NCI-H146 treated with DMSO at 0.1 percent for 48 hours (cell line): ENCODE measurements around the gene COX5B.
"Not testable (repeated sequence)": the region's sequence is repeated elsewhere in the genome, so short reads cannot be mapped to it uniquely, and the experiment has no call there.

Source experiments
- DNase-seq: peaks from one replicate; lab custom pipeline; 2025; ENCODE audit not compliant: unreplicated experiment; lab: John Stamatoyannopoulos, UW

The COX5B gene

GRCh38 chr2:97672606-97673140 is 26.8 kb downstream of the COX5B start:
- not testable (repeated sequence) for DNase-seq

- DNase-seq, result no peak
Measured at GRCh38 chr2:97673182-97673914, 27.5 kb downstream of the COX5B start.

GRCh38 chr2:97673915-97674283 is 28.0 kb downstream of the COX5B start:
- DNase-seq, result peak; percentile 90

DNA sequence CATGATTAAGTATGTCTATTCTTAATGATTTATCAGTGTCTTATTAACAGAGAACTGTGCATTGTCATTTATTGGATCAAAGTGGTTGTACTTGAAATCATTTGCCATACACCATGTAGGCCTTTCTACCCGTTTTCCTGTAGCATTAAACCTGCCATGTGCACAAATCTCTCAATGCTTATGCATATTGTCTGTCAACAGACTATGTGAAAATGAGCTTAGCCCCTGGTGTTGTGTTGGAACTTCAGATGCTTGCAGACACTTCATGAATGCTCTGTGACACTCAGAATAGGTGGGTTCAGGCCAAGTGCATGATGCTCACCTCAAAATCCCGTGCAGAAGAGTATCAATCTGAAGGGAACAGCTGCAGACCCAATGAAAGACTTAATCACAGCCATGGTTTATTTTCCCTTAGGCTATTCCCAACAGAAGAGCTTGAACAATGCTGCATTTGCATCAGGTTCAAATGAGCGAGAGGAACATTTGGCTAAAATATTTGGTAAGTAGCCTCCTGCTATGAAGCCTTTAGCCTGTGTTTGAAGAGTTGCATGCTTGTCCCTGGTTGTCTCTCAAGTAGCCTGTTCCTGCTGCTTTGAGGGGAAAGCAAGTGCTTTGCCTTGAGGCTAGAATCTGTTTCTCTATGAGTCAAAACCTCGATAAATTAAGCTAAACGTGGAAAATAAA is 29.7 kb downstream of the COX5B start:
- DNase-seq, result peak; percentile 90

DNA sequence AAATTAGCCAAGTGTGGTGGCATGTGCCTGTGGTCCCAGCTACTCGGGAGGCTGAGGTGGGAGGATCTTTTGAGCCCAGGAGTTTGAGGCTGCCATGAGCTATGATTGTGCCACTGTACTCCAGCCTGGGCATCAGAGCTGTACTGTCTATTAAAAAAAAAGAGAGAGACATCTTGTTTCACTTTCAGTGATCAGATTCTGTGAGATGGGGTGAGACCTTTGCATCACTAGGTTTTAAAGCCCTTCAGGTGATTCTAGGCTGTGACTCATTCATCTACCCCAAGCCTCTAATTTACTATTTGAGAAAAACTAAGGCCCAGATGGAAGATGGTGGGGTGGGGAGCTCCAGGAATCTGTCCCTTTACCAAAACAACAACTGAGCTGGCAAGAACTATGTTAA is 30.8 kb downstream of the COX5B start:
- no peak for DNase-seq

DNA sequence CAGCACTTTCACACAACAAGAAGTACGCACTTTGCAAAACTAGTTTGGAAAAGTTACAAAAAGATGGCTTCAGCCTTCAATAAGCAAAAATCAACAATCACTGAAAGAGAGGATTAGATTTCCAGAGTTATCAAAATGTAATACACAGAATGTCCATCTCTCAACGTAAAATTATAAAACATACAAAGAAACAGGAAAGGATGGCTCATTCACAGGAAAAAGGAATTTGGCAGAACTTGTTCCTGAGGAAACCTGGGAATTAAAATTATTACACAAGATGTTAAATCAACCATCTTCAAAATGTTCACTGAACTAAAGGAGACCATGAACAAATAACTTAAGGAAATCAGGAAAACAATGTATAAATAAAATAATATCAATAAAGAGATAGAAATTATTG is 31.6 kb downstream of the COX5B start:
- no peak for DNase-seq

DNA sequence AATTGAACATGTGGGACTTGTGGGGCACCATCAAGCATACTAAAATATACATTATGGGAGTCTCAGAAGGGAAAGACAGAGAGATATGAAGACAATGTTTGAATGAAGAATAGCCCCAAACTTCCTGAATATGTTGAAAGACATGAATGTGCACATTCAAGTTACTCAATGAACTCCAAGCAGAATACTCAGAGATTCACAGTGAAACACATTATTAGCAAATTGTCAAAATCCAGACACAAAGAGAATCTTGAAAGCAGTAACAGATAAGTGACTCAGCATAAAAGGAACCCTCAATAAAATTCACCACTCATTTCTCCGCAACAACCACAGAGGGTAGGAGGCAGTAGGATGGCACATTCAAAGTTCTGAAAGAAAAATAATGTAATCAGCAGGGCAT is 32.4 kb downstream of the COX5B start:
- DNase-seq, result no peak

- not testable (repeated sequence) for DNase-seq
Measured at GRCh38 chr2:97687235-97687634, 41.4 kb downstream of the COX5B start.

DNA sequence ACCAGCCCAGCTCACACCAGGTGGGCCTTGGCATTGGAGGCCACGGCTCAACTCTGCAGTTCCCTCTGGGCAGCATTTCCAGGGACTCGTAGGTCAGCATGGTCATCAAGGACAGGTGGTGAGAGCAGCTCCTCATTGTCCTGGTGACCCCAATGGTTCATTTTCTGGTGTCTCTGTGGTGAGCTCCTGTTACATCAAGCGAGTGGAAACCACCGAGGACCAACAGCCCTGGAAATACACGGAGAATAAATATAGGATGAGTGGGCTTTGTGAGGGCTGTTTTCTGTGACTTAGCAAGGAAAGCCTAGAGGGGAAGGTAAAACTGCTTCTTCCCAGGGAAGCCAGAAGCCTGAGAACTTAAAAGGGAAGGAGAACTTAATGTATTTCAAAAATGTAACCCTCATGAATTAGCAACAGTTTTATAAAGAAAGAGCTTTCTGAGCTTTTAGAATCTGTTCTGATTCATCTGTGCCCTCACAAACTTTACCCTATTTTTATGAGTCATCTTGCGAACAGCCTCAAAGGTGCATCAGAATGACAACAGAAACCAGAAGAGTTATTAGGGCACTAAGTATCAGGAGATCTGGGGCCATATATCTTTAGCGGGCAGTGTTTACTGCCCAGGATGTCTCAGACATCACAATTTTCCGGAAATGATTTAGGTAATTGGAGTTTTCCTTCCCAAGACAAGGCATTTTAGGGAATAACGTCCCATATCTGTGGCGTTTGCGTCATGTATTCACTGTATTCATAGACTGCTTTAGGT is 42.4 kb downstream of the COX5B start:
- no peak for DNase-seq

GRCh38 chr2:97691166-97691565 is 45.3 kb downstream of the COX5B start:
- DNase-seq, result no peak

- no peak for DNase-seq
Measured at GRCh38 chr2:97693476-97693875, 47.6 kb downstream of the COX5B start.

DNA sequence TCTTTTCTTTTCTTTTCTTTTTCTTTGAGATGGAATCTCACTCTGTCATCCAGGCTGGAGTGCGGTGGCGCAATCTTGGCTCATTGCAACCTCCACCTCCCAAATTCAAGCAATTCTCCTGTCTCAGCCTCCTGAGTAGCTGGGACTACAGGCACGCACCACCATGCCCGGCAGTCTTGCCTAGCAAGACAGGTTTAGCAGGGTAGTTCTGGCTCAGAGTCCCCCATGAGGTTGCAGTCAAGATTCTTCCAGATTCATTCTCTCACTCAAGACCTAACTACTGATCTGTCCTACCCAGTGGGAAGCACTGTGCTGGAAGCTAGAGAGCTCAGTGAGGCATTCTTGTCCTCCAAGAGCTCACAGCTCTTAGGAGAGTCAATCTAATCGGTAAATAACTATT is 49.9 kb downstream of the COX5B start:
- DNase-seq, result no peak

DNA sequence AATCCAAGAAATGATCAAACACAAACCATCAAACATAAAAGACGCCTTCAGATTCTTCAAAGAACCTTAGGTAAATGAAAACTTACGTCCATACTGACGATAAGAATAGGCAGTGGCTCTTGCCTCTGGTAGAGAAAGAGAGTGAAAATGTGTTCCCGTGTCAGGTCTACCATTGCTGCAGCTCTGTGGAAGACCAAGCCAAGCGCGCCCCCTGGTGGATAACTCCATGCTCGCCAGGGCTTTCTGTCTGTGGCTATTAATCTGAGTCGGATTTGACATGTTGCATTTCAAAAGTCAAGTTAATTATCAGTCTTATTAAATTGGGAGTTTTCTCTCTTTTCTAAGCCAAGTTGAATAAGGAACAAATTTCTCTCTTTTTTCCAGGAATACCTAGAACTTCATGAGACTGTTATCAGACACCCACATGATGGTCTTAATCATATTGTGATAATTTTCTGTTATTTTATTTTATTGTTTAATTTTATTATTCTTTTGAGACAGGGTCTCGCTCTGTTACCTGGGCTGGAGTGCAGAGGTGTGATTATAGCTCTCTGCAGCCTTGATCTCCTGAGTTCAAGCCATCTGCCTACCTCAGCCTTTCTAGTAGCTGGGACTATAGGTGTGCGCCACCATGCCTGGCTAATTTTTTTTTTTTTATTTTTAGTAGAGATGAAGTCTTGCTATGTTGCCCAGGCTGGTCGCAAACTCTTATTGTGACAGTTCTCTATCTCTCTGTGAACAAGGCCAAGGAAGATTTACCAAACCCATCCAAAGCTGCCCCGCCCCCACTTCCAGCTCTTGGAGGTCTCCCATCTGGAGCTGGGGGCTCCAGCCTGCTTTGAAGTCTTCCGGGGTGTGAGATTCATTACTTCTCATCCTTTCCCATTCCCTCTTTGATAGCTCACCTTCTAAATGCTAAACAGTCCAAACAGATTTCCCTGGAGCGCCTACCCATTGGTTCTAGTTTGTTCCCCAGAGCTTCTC is 51.7 kb downstream of the COX5B start:
- DNase-seq, result peak; percentile 80
